Hepatic stellate cell (primary cell): Measurements from ENCODE around the gene DAB2.
"Not testable (repeated sequence)": the region's sequence is repeated elsewhere in the genome, so short reads cannot be mapped to it uniquely, and the experiment has no call there.

Source experiments
- DNase-seq: peaks from one replicate; pipeline ENCODE4 v3.0.0; 2011; ENCODE audit warnings: low spot score

DAB2 gene

DNA sequence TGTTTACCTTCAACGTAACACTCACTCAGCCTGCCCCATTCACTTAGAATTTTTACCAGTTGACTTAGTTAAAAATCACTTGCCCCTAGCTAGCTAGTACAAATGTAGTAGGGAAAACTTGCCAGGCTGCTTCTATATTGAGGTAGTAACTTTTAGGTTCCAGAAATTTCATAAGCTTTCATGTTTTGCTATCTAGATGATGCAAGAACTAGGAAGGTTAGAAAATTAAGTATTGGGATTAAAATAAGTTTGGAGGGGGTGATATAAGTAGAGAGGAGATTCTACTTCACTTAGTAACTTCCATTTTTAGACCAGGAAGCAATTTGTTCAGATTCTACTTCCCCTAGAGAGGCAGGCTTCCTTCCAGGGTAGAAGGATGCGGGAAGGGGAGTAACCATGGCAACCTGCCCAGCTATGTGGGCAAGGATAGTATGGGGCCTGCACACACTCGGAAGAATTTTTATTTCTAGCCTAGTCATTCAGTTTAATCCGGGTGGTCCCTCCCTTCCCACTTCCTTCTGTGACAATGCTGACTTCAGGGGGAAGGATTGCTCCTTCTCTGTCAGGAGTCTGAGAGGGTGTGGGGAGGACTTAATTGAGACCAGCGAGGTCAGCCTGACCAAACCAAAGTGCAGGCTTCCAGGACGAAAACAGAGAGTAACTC, 4.2 kb downstream of the DAB2 start:
- DNase-seq = peak; percentile 40

DNA sequence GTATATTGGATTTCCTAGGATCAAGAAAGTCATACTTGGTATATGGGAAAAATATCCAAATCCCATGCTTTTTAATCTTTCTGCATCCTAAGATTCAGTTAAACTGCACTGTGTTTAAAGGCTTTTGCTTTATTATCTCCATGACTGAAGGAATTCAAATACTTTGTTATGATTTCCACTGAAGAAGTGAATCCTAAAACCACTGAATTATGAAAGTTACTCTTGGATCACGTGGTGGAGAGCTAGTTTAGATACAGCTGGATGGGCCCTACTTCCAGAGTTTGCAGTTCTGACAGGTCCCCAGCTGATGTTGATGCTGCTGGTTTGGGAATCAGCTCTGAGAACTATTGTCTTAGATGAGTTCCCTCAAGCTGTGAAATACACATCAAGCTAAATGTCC, 5.0 kb downstream of the DAB2 start:
- DNase-seq = no peak

- no peak for DNase-seq
Measured at GRCh38 chr5:39417979-39418378, 6.8 kb downstream of the DAB2 start.

DNA sequence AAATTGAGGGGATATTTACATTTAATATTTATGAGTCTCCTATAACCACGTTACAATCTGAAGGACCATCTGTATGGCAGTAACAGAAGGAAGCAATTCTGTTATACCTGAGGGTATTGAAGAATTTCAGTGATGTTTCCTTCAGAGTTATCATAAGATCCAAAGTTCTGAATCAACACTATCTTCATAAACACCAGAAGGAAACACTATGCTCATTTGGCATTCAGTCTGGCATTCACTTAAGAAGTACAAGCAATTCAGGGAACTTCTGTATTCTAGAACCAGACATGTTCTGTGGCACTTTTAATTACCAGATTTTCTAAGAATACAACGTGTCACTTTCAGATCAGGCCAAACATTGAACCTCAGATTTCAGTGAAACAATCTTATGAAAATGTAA, 9.6 kb downstream of the DAB2 start:
- no peak for DNase-seq

DNA sequence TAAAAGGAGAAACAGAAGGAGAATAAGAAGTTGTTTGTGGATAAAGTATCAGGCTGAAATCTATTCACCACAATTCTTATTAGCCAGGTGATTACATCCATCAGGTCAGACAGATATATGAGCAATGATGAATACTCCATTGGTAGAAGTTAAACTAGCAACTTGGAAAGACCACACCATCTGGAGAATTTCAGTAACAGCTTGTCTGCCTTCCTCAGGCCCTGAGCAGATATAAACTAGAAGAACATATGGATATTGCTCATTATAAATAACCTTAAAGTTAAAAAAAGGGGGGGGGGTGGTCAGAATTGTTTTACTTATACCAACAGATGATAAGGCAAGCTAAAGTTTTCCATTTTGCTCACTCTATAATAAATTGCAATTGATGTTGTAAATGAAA, 10.4 kb downstream of the DAB2 start:
- DNase-seq = no peak

GRCh38 chr5:39413771-39414170, 11.0 kb downstream of the DAB2 start:
- no peak for DNase-seq

GRCh38 chr5:39412721-39413394, 11.9 kb downstream of the DAB2 start:
- DNase-seq = no peak

- no peak for DNase-seq
Measured at GRCh38 chr5:39411985-39412384, 12.8 kb downstream of the DAB2 start.

DNA sequence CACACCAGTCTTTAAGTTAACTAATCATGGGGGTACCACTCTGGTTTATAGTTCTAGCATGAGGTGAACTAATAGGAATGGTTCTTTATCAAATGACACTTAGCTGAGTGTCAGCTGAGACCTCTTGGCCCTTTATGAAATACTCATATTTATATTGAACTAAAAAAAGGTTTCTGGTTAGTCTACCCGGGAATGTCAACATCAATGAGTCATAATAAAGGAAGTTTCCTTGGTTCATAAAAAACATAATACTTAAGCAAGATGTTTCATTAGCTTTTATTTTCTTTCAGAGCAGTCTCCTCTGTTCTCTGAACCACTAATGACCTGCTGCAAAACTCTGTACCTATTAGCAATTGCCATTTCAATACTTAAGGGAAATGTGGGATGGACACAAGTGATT, 13.7 kb downstream of the DAB2 start:
- DNase-seq = no peak

DNA sequence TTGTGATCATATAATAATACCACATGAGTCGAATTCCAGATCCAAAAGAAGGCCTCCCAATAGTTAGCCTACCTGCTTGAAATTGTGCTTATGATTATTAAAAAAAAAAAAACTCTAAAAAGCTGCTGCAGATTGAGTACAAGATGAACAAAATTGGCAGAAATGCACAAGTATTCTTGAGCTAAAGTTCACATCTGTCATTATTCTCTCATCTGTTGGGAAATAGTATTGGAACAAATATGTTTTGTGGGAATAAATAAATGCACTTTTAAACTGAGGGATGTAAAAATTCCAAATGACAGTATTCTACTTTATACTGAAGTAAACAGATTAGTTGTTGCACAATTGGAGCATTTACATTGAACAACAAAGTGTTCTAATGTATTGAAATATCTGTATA, 15.7 kb downstream of the DAB2 start:
- no peak for DNase-seq

DNA sequence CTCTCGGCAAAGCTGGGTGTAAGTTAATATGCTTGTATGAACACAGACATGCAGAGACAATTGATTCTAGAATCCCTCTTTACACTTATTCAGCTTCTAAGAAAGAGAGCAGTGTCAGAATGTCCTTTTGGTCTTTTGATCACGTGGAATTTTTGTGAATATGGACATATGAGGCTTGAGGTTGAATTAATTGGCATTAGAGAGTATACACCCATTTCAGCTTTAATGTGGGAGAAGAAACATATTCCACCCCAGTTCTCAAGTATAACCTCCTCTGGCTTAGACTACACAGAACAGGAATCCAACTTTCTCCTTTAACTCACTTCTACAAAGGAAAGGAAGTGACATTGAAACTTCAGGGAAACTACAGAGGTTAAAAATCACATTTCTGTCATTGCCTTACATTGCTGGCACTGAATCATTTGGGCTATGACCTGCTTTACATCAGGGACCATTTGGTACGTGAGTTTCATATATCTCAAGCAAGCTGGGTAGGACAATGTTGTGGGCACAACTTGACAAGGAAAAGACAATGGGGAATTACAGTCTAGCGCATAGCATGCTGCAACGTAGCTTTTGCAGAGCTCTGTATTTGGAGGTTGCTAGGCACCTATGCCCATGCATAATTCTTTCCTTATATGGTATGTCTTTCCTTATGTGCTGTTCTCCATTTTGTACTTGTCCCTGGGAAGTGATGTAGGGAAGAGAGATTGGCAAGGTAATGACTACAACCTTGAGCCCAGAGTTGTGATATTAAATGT, 19.5 kb downstream of the DAB2 start:
- DNase-seq = no peak

DNA sequence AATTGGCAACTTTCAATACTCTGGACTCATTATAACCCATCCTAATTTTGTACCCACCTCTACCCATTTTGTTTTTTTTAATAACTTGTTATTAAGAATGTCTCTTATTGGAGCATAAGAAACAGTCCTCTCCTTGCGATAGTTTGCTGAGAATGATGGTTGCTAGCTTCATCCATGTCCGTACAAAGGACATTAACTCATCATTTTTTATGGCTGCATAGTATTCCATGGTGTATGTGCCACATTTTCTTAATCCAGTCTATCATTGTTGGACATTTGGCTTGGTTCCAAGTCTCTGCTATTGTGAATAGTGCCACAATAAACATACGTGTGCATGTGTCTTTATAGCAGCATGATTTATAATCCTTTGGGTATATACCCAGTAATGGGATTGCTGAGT, 21.0 kb downstream of the DAB2 start:
- not testable (repeated sequence) for DNase-seq

DNA sequence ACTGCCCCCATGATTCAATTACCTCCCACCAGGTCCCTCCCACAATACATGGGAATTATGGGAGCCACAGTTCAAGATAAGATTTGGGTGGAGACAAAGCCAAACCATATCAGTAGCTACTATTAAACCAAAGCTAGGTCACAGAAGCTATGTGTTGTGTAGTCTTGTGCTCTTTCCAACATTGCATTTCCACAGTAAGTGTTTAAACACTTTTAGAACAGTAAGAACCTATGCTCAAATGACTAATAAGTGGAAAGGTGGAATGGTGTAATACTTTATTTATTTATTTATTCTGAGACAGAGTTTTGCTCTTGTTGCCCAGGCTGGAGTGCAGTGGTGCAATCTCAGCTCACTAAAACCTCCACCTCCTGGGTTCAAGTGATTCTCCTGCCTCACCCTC, 22.6 kb downstream of the DAB2 start:
- not testable (repeated sequence) for DNase-seq

DNA sequence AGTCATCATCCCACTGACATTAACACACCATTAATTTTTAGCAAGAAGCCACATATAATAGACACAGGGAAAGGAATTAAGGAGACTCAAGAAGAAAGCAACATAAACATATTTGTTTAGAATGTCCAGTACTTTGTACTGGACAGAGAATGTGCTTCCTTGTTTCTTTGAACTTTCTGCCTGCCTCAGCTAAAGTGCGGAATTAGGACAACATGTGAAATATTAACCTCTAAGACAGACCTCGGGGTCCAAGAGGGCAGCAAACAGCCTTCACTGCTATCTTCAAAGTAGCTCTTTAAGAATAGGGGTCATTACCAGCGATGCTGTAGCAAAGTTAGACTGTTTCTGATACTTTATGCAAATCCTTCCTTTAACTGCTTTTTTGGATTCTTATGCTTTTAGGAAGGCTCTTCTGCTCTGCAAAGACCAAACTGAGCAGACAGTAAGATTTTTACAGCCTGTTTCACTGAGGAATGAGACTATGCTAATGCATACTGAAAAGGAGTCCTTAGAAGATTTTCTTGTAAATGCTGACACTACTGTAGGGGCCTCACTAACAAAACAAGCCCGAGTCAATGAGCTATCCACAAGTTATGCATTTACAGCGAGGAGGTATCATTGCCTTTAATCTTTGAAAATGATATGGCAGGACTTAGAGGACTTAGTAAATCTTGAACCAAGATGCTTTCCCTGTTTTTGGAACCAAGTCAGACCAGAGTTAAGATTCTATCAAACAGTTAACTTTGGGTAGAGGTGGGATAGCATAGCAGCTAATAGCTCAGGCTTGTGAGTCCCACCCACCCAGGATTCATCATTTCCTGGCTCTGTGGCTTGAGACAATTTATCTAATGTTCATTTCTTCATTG, 23.8 kb downstream of the DAB2 start:
- no peak for DNase-seq

GRCh38 chr5:39399135-39400036, 25.4 kb downstream of the DAB2 start:
- DNase-seq = peak; percentile 73

DNA sequence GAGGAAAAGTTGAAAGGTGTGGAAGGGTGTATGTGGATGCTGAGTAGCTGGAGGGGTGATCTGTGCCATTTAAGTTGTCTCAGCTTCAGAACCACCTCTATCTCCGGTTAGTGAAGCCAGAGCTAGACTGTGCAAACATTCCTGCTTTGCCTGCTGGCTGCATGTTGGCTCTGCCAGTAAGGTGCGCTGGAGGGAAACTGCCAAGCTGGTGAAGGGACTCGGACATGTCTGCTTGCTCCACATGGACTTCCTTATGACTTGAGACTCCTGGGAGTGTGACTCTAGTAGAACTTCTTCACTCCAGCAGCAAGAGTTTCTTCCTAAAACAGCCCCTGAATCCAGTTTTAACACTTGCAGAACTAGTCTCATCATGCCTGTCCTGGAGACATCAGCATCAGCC, 27.9 kb downstream of the DAB2 start:
- DNase-seq = no peak

DNA sequence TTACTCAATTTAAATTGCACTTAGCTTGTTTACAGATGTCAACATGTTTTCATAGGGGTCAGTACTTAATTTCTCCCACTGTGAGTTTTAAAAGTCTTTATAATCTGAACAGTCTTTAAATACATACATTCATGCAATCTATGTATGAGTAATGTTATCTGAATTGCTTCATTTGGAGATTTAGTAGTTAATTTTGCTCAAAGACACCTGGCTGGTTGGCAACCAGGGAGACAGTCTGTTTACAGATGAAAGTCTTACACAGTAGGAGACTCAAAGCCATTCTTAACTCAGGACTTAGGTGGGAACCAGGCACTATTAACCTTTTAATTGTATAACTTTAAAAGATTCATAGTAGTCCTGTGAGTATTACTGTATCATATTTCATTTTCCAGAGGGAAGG, 29.3 kb downstream of the DAB2 start:
- no peak for DNase-seq

DNA sequence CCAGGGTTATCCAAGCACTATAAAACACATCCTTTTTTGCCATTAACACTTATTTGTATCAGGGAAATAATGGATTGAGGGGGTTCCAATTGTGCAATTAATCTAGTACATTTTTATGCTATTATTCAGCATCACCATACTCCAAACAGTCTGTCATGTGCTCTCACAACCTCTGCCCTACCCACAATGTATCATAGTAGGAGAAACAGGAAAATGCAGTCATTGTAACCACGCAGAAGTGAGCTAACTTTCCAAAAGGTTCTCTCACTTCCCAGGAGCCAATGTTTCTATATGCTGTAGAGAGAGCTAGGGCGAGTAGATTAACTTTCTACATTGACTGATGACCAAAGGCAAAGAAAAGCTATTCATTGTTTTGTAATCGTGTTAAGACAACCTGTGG, 29.8 kb downstream of the DAB2 start:
- peak; percentile 20 for DNase-seq

DNA sequence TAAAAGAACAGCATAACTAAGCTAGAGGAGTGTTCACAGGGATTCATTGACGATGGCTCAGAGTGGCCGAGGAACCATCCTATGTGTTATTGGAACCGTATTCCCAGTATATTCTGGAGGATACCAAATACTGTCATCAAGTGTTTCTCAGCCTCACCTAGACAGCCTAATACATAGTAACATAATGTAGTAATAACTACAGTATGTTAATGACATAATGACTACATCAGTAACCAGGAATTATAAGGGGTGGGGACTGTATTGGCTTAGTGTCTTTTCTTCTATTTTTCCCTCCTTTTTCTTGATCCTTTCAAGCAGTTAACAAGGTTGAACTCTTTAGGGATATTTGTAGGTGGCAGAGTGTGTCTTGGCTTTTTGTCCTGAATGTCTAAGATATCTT, 33.8 kb downstream of the DAB2 start:
- DNase-seq = no peak

DNA sequence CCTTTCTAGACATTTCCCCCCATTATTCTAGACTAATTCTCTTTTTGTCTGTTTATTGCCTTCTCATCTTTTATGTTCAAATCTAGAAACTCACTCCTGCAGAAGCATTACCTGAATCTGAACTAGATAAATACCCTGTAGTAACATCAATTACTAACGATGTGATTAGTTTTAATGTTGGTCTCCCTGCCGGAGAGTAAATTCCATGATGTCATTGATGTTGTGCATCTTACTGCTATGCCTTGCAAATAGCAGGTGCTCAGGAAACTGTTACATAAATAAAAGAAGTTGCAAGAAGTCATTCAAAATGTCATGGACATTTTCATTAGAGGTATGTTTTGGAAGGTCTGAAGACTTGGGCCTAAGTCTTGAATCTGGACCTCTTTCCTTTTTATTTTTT, 37.5 kb downstream of the DAB2 start:
- no peak for DNase-seq

- DNase-seq = no peak
Measured at GRCh38 chr5:39384271-39384670, 40.5 kb downstream of the DAB2 start.
